WERI-Rb-1 (cell line): Measurements from ENCODE around the gene RET.

ENCODE experiments used
- DNase-seq: peaks from one replicate; pipeline ENCODE4 v3.0.0-alpha.2; 2020
- H3K27ac ChIP-seq: fragments of 250-450 bp; sonication (Bioruptor Pico); 2 replicates; pipeline ENCODE4 v1.5.1; 2020; ENCODE audit warnings: mild to moderate bottlenecking, moderate library complexity
- H3K27me3 ChIP-seq: fragments of 250-450 bp; sonication (Bioruptor Pico); 2 replicates; pipeline ENCODE4 v1.5.1; 2021; ENCODE audit warnings: mild to moderate bottlenecking, low read depth, moderate library complexity; ENCODE audit not compliant: insufficient read depth, severe bottlenecking
- H3K36me3 ChIP-seq: fragments of 250-450 bp; sonication (Bioruptor Pico); 2 replicates; pipeline ENCODE4 v1.5.1; 2020; ENCODE audit warnings: mild to moderate bottlenecking, moderate library complexity
- H3K4me3 ChIP-seq: 2 replicates; pipeline ENCODE4 v1.5.1; 2011; ENCODE audit warnings: low read depth, mild to moderate bottlenecking, control low read depth, low read length
- H3K9me3 ChIP-seq: fragments of 250-450 bp; sonication (Bioruptor Pico); 2 replicates; pipeline ENCODE4 v1.5.1; 2021; ENCODE audit warnings: mild to moderate bottlenecking, moderate library complexity; ENCODE audit not compliant: severe bottlenecking
- TF ChIP-seq, protein P1 (sequence below): IDR thresholded peaks from 2 replicates; pipeline ENCODE4 v1.5.1; 2011; ENCODE audit warnings: low read depth, mild to moderate bottlenecking, control low read depth, inconsistent platforms, low read length

The RET gene

GRCh38 chr10:43128331-43128730, 51.5 kb downstream of the RET start:
- no peak for DNase-seq
- H3K27me3 ChIP-seq = peaks cover 79% of the 10 kb centered on the region
- H3K27ac ChIP-seq = no peak overlapping the region
- no peaks in the 10 kb centered on the region for H3K36me3 ChIP-seq
- no peak overlapping the region for H3K4me3 ChIP-seq
- TF ChIP-seq, protein P1, sequence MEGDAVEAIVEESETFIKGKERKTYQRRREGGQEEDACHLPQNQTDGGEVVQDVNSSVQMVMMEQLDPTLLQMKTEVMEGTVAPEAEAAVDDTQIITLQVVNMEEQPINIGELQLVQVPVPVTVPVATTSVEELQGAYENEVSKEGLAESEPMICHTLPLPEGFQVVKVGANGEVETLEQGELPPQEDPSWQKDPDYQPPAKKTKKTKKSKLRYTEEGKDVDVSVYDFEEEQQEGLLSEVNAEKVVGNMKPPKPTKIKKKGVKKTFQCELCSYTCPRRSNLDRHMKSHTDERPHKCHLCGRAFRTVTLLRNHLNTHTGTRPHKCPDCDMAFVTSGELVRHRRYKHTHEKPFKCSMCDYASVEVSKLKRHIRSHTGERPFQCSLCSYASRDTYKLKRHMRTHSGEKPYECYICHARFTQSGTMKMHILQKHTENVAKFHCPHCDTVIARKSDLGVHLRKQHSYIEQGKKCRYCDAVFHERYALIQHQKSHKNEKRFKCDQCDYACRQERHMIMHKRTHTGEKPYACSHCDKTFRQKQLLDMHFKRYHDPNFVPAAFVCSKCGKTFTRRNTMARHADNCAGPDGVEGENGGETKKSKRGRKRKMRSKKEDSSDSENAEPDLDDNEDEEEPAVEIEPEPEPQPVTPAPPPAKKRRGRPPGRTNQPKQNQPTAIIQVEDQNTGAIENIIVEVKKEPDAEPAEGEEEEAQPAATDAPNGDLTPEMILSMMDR = no peak
- H3K9me3 ChIP-seq = no peaks in the 10 kb centered on the region

- H3K27ac ChIP-seq = no peak overlapping the region
- DNase-seq = no peak
- TF ChIP-seq, protein P1 = no peak
- H3K9me3 ChIP-seq = no peaks in the 10 kb centered on the region
- H3K4me3 ChIP-seq = no peak overlapping the region
- H3K36me3 ChIP-seq = no peaks in the 10 kb centered on the region
- peaks cover 77% of the 10 kb centered on the region for H3K27me3 ChIP-seq
These were observed 52.3 kb downstream of the RET start for GRCh38 chr10:43128958-43129706.

- TF ChIP-seq, protein P1 = no peak
- no peak for DNase-seq
- Histone ChIP-seq H3K4me3 (no peak overlapping the region), H3K27me3 (peaks cover 60% of the 10 kb centered on the region), H3K9me3 (no peaks in the 10 kb centered on the region), H3K27ac (no peak overlapping the region), H3K36me3 (no peaks in the 10 kb centered on the region)
These were observed 53.9 kb downstream of the RET start for GRCh38 chr10:43130770-43131171.

- Histone ChIP-seq H3K9me3 (no peaks in the 10 kb centered on the region), H3K27me3 (peaks cover 55% of the 10 kb centered on the region), H3K4me3 (no peak overlapping the region), H3K27ac (no peak overlapping the region), H3K36me3 (no peaks in the 10 kb centered on the region)
- TF ChIP-seq, protein P1 = no peak
- DNase-seq = no peak
These were observed 54.4 kb downstream of the RET start for GRCh38 chr10:43131256-43131655.

DNA sequence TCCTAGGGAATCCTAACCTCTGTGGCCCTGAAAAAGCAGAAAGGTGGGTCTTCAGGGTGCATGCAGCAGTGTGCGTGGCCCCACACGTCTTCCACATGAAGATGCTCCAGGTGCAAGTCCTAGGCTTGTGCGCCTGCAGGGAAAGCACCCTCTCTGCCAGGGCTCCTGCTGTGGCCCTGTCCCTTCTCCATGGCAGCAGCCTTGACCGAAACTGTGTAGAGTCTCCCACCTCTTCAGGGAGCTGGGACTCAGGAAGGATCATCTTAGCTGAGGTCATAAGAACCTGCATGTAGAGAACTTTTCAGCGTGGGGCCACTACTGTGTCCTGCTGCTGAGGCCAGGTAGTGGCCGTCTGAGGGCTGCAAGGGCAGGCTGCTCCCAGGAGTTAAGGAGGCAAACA, 55.0 kb downstream of the RET start:
- Histone ChIP-seq H3K27me3 (peaks cover 49% of the 10 kb centered on the region), H3K27ac (no peak overlapping the region), H3K4me3 (no peak overlapping the region), H3K36me3 (no peaks in the 10 kb centered on the region; the same call in 1 of the 2 replicates), H3K9me3 (no peaks in the 10 kb centered on the region)
- TF ChIP-seq, protein P1 = no peak
- DNase-seq = no peak
